Panc1 (cell line): ENCODE data around the gene SLC2A3. TPM values are rescaled to one million over a fixed set of nuclear protein-coding genes. Genes with fewer than 3 reads are reported as not detected.

Source experiments
- ATAC-seq: fragments of 200-7000 bp; cut with Tn5 transposase; 2 replicates; pipeline ENCODE4 v1.9.1; 2020; ENCODE audit warnings: mild to moderate bottlenecking, moderate library complexity
- BruUV-seq: library from RNA; stranded (reverse); fragments of 400-500 nt; replicated peaks from 2 replicates; lab custom pipeline; 2021; lab: Mats Ljungman, UMichigan
- CTCF ChIA-PET: fragments of 300-600 bp; sonication (Branson Sonifier 250); formaldehyde crosslinking; loops from one replicate; lab custom pipeline; 2022; ENCODE audit warnings: antibody characterized with exemption; lab: Charles Lee
- POLR2A ChIA-PET: fragments of 300-600 bp; sonication (Branson Sonifier 250); formaldehyde crosslinking; loops from one replicate; lab custom pipeline; 2022; ENCODE audit warnings: antibody characterized with exemption; lab: Charles Lee
- DNase-seq: peaks from one replicate; pipeline ENCODE4 v3.0.0-alpha.2; 2010; ENCODE audit warnings: low read depth, low spot score
- H3K27ac ChIP-seq: 2 replicates; pipeline ENCODE4 v1.5.1; 2011; ENCODE audit warnings: mild to moderate bottlenecking, low read length, inconsistent platforms
- H3K27me3 ChIP-seq: fragments of 200-500 bp; sonication (Bioruptor generic); 2 replicates; pipeline ENCODE4 v1.6.0; 2014; ENCODE audit warnings: low read length, inconsistent platforms; ENCODE audit not compliant: control insufficient read depth, insufficient read depth
- H3K36me3 ChIP-seq: fragments of 200-500 bp; sonication (Bioruptor generic); 2 replicates; pipeline ENCODE4 v1.5.1; 2014; ENCODE audit warnings: inconsistent platforms, mild to moderate bottlenecking, low read length, moderate library complexity; ENCODE audit not compliant: control insufficient read depth, insufficient read depth
- H3K4me1 ChIP-seq: 2 replicates; pipeline ENCODE4 v1.5.1; 2011; ENCODE audit warnings: inconsistent platforms, mild to moderate bottlenecking, low read length, moderate library complexity; ENCODE audit not compliant: control insufficient read depth, insufficient read depth
- H3K4me3 ChIP-seq, 2 experiments: 2 replicates each; pipeline ENCODE4 v1.5.1; 2011 to 2012; ENCODE audit warnings: low read depth in 2 of 2, low read length in 2 of 2, mild to moderate bottlenecking in 2 of 2, inconsistent platforms in 1 of 2, moderate library complexity in 1 of 2
- H3K9me3 ChIP-seq: fragments of 200-500 bp; sonication (Bioruptor generic); 2 replicates; pipeline ENCODE4 v1.5.1; 2014; ENCODE audit warnings: low read depth, mild to moderate bottlenecking, inconsistent platforms, low read length, moderate library complexity; ENCODE audit not compliant: control insufficient read depth, insufficient read depth
- POLR2AphosphoS5 ChIP-seq: IDR thresholded peaks from 2 replicates; pipeline ENCODE4 v1.6.1; 2012; ENCODE audit warnings: mild to moderate bottlenecking, low read depth, low read length, moderate library complexity
- SIN3A ChIP-seq: IDR thresholded peaks from 2 replicates; pipeline ENCODE4 v1.6.1; 2012; ENCODE audit warnings: low read depth, mild to moderate bottlenecking, low read length, moderate library complexity, borderline replicate concordance; ENCODE audit not compliant: insufficient read depth
- TCF7L2 ChIP-seq: IDR thresholded peaks from 2 replicates; pipeline ENCODE4 v1.6.1; 2011; ENCODE audit warnings: mild to moderate bottlenecking, low read depth, low read length, inconsistent platforms
- in situ Hi-C: cut with HindIII; loops from 2 replicates; pipeline ENCODE4 v1.10.0; 2016; ENCODE audit warnings: low sequenced_read_pairs, low pct_unique_long_range_greater_than_20kb
- intact Hi-C: fragments of 100-400 bp; cut with micrococcal nuclease; formaldehyde crosslinking; loops from one replicate; pipeline ENCODE4 v1.10.0; 2022; ENCODE audit not compliant: unreplicated experiment
- total RNA-seq: library from RNA; stranded (reverse); gene quantifications from one replicate; pipeline ENCODE4 v1.2.1, GENCODE V29; 2021; ENCODE audit not compliant: unreplicated experiment
- TF ChIP-seq, protein P1 (sequence below): fragments of 450-650 bp; IDR thresholded peaks from 2 replicates; pipeline ENCODE4 v1.5.1; 2017; ENCODE audit warnings: mild to moderate bottlenecking
- TF ChIP-seq, protein P2 (sequence below), 2 experiments: IDR thresholded peaks; 2 replicates each; pipeline ENCODE4 v1.6.1; 2011 to 2012; ENCODE audit warnings: low read depth in 2 of 2, control low read depth in 1 of 2, low read length in 1 of 2, mild to moderate bottlenecking in 1 of 2, moderate library complexity in 1 of 2; ENCODE audit not compliant: insufficient read depth in 1 of 2

SLC2A3 gene
- total RNA-seq, 1 experiment from 2014 or later, result 0.51 TPM

- DNase-seq, result no peak
- no peaks in the 10 kb centered on the region; the same call in 1 of the 2 replicates for H3K36me3 ChIP-seq
- H3K9me3 ChIP-seq, result no peaks in the 10 kb centered on the region
- CTCF ChIA-PET, result interaction anchor here (0.6 to 1.6 kb wide), 2 partner anchors 25 to 28 kb away, joined by 3 to 4 read pairs; no protein-coding TSS in a partner anchor
- POLR2A ChIA-PET, result no interaction called here
- intact Hi-C loops (no loop called here), in situ Hi-C loops (no loop called here)
- H3K27ac ChIP-seq, result no peak overlapping the region
- no peaks in the 10 kb centered on the region for H3K27me3 ChIP-seq
- BruUV-seq, result no TSS peak
- TF ChIP-seq, protein P1, sequence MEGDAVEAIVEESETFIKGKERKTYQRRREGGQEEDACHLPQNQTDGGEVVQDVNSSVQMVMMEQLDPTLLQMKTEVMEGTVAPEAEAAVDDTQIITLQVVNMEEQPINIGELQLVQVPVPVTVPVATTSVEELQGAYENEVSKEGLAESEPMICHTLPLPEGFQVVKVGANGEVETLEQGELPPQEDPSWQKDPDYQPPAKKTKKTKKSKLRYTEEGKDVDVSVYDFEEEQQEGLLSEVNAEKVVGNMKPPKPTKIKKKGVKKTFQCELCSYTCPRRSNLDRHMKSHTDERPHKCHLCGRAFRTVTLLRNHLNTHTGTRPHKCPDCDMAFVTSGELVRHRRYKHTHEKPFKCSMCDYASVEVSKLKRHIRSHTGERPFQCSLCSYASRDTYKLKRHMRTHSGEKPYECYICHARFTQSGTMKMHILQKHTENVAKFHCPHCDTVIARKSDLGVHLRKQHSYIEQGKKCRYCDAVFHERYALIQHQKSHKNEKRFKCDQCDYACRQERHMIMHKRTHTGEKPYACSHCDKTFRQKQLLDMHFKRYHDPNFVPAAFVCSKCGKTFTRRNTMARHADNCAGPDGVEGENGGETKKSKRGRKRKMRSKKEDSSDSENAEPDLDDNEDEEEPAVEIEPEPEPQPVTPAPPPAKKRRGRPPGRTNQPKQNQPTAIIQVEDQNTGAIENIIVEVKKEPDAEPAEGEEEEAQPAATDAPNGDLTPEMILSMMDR, result no peak
- no peak for TF ChIP-seq SIN3A
- no peak for TF ChIP-seq TCF7L2
- TF ChIP-seq, protein P2, sequence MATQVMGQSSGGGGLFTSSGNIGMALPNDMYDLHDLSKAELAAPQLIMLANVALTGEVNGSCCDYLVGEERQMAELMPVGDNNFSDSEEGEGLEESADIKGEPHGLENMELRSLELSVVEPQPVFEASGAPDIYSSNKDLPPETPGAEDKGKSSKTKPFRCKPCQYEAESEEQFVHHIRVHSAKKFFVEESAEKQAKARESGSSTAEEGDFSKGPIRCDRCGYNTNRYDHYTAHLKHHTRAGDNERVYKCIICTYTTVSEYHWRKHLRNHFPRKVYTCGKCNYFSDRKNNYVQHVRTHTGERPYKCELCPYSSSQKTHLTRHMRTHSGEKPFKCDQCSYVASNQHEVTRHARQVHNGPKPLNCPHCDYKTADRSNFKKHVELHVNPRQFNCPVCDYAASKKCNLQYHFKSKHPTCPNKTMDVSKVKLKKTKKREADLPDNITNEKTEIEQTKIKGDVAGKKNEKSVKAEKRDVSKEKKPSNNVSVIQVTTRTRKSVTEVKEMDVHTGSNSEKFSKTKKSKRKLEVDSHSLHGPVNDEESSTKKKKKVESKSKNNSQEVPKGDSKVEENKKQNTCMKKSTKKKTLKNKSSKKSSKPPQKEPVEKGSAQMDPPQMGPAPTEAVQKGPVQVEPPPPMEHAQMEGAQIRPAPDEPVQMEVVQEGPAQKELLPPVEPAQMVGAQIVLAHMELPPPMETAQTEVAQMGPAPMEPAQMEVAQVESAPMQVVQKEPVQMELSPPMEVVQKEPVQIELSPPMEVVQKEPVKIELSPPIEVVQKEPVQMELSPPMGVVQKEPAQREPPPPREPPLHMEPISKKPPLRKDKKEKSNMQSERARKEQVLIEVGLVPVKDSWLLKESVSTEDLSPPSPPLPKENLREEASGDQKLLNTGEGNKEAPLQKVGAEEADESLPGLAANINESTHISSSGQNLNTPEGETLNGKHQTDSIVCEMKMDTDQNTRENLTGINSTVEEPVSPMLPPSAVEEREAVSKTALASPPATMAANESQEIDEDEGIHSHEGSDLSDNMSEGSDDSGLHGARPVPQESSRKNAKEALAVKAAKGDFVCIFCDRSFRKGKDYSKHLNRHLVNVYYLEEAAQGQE (IDR thresholded peaks at IDR 0.05; ENCODE audit: insufficient read depth in 1 of 2, low read depth in 2 of 2, low read length in 1 of 2), result no peak
- no peak for TF ChIP-seq POLR2AphosphoS5
- H3K4me1 ChIP-seq, result peaks cover 4% of the 10 kb centered on the region; the same call in 1 of the 2 replicates
- no peak for ATAC-seq
- no peak overlapping the region for H3K4me3 ChIP-seq
These were observed 25.6 kb upstream of the SLC2A3 start for GRCh38 chr12:7961395-7962178.

- ATAC-seq, result no peak
- CTCF ChIA-PET, result interaction anchor here (0.5 kb wide), 1 partner anchor 22 kb away, joined by 5 read pairs; no protein-coding TSS in a partner anchor
- no peak for TF ChIP-seq POLR2AphosphoS5
- TF ChIP-seq, protein P2 (IDR thresholded peaks at IDR 0.05; ENCODE audit: insufficient read depth in 1 of 2, low read depth in 2 of 2, low read length in 1 of 2), result no peak
- TF ChIP-seq SIN3A, result no peak
- no peak for TF ChIP-seq TCF7L2
- TF ChIP-seq, protein P1, result no peak
These were observed 23.7 kb upstream of the SLC2A3 start for GRCh38 chr12:7959701-7960121.

More at GRCh38 chr12:7959701-7960121, 23.7 kb upstream of the SLC2A3 start:
- DNase-seq, result no peak
- Histone ChIP-seq H3K4me3 (no peak overlapping the region), H3K36me3 (no peaks in the 10 kb centered on the region; the same call in 1 of the 2 replicates), H3K4me1 (peaks cover 4% of the 10 kb centered on the region; the same call in 1 of the 2 replicates), H3K27ac (no peak overlapping the region), H3K9me3 (no peaks in the 10 kb centered on the region), H3K27me3 (no peaks in the 10 kb centered on the region)
- in situ Hi-C loops (no loop called here), intact Hi-C loops (no loop called here)
- POLR2A ChIA-PET, result no interaction called here
- no TSS peak for BruUV-seq
